ENCODE measurements around the gene MESD. TPM values are rescaled to one million over a fixed set of nuclear protein-coding genes. Genes with fewer than 3 reads are reported as not detected.

Gene MESD
- total and polyA plus RNA-seq, 9 of the 15 experiments (the other 6 are each of a cell fraction or from before 2014, with no cell fraction given), result 11.3 to 39.7 (median 22.8) TPM

- TF ChIP-seq ZBTB40 (IDR thresholded peaks at IDR 0.05) (no peak), ZBTB40 (CRISPR knock-in tag; IDR thresholded peaks at IDR 0.05) (no peak), MAFF (IDR thresholded peaks at IDR 0.05; ENCODE audit: low read length) (no peak), MTF1 (CRISPR knock-in tag; IDR thresholded peaks at IDR 0.05; ENCODE audit: borderline replicate concordance) (no peak), HOXB6 (CRISPR knock-in tag; IDR thresholded peaks at IDR 0.05; ENCODE audit: borderline replicate concordance) (no peak), SPI1 (IDR thresholded peaks at IDR 0.05; ENCODE audit: borderline replicate concordance, low read depth, low read length) (no peak), FOXA3 (CRISPR knock-in tag; conservative IDR thresholded peaks at IDR 0.05 in 1 of 2, IDR thresholded peaks at IDR 0.05 in 1 of 2) (no peak), HDAC2 (IDR thresholded peaks at IDR 0.05) (no peak), ZNF407 (IDR thresholded peaks at IDR 0.05; ENCODE audit: low read depth) (no peak), CCAR2 (IDR thresholded peaks at IDR 0.05; ENCODE audit: low read depth, low read length) (no peak), ELF1 (tag; IDR thresholded peaks at IDR 0.05) (peak; percentile 75), CBFA2T2 (conservative IDR thresholded peaks at IDR 0.05) (no peak)
Observed at GRCh38 chr15:81000624-81001151, 11.1 kb upstream of the MESD start, which contains the start of gene TLNRD1 (continued).
